HEK293 (cell line): ENCODE data around the gene MTA1.

Experiments
- CTCF ChIA-PET: fragments of 350-600 bp; formaldehyde crosslinking; extraction: SDS; loops from one replicate; lab custom pipeline; 2021; ENCODE audit warnings: antibody characterized with exemption; lab: Yijun Ruan, JAX
- POLR2A ChIA-PET: fragments of 300-600 bp; formaldehyde crosslinking; extraction: SDS; loops from one replicate; lab custom pipeline; 2020; ENCODE audit warnings: antibody characterized with exemption, inconsistent platforms; lab: Yijun Ruan, JAX
- H3K27ac ChIP-seq: fragments of 200-500 bp; sonication (Bioruptor generic); 2 replicates; pipeline ENCODE4 v1.5.1; 2014; ENCODE audit warnings: low read depth, low read length, control low read depth, inconsistent platforms; ENCODE audit errors: extremely low read depth
- H3K36me3 ChIP-seq, 2 experiments: fragments of 200-500 bp in 1 of 2; sonication (Bioruptor generic) in 1 of 2; 1 replicate in 1 of 2; 2 replicates in 1 of 2; pipeline ENCODE4 v1.5.1; 2014 to 2017; ENCODE audit warnings: inconsistent platforms in 2 of 2, low read length in 2 of 2; ENCODE audit not compliant: control insufficient read depth in 2 of 2, insufficient read depth in 1 of 2
- H3K4me1 ChIP-seq: fragments of 200-500 bp; sonication (Bioruptor generic); 2 replicates; pipeline ENCODE4 v1.5.1; 2014; ENCODE audit warnings: mild to moderate bottlenecking, low read length, inconsistent platforms; ENCODE audit not compliant: control insufficient read depth, insufficient read depth
- H3K4me3 ChIP-seq: 2 replicates; pipeline ENCODE4 v1.5.1; 2011; ENCODE audit warnings: low read depth, mild to moderate bottlenecking, control low read depth, low read length, moderate library complexity
- H3K9me3 ChIP-seq: fragments of 200-500 bp; sonication (Bioruptor generic); 2 replicates; pipeline ENCODE4 v1.5.1; 2014; ENCODE audit warnings: low read depth, low read length, inconsistent platforms; ENCODE audit not compliant: control insufficient read depth, insufficient read depth
- SP3 ChIP-seq: fragments of 450-650 bp; formaldehyde crosslinking; IDR thresholded peaks from 2 replicates; pipeline ENCODE4 v1.5.1; 2016; ENCODE audit warnings: missing biosample characterization, missing genetic modification characterization
- ZBTB8A ChIP-seq: fragments of 450-650 bp; formaldehyde crosslinking; IDR thresholded peaks from 2 replicates; pipeline ENCODE4 v1.5.1; 2016; ENCODE audit warnings: missing biosample characterization, missing genetic modification characterization
- ZFHX2 ChIP-seq: fragments of 450-650 bp; formaldehyde crosslinking; conservative IDR thresholded peaks from 2 replicates; pipeline ENCODE4 v1.5.1; 2016; ENCODE audit warnings: missing biosample characterization, missing genetic modification characterization
- ZFP69B ChIP-seq: fragments of 450-650 bp; formaldehyde crosslinking; IDR thresholded peaks from 2 replicates; pipeline ENCODE4 v1.5.1; 2016; ENCODE audit warnings: missing biosample characterization, missing genetic modification characterization
- ZNF132 ChIP-seq: fragments of 450-650 bp; formaldehyde crosslinking; IDR thresholded peaks from 2 replicates; pipeline ENCODE4 v1.5.1; 2017; ENCODE audit warnings: missing biosample characterization, missing genetic modification characterization, borderline replicate concordance
- ZNF155 ChIP-seq: fragments of 450-650 bp; formaldehyde crosslinking; IDR thresholded peaks from 2 replicates; pipeline ENCODE4 v1.5.1; 2016; ENCODE audit warnings: missing biosample characterization, missing genetic modification characterization
- ZNF341 ChIP-seq: fragments of 450-650 bp; formaldehyde crosslinking; IDR thresholded peaks from 2 replicates; pipeline ENCODE4; 2016; ENCODE audit warnings: low read depth, missing biosample characterization, missing genetic modification characterization
- ZNF561 ChIP-seq: fragments of 450-650 bp; IDR thresholded peaks from 2 replicates; pipeline ENCODE4 v1.5.1; 2018; ENCODE audit warnings: missing biosample characterization, missing genetic modification characterization, borderline replicate concordance
- ZNF610 ChIP-seq: fragments of 450-650 bp; formaldehyde crosslinking; IDR thresholded peaks from 2 replicates; pipeline ENCODE4 v1.5.1; 2016; ENCODE audit warnings: missing biosample characterization, missing genetic modification characterization, borderline replicate concordance
- ZNF626 ChIP-seq: fragments of 450-650 bp; sonication (Bioruptor Pico); formaldehyde crosslinking; IDR thresholded peaks from 2 replicates; pipeline ENCODE4 v1.5.1; 2018; ENCODE audit warnings: missing biosample characterization, missing genetic modification characterization, inconsistent platforms
- ZNF747 ChIP-seq: fragments of 450-650 bp; formaldehyde crosslinking; IDR thresholded peaks from 2 replicates; pipeline ENCODE4 v1.5.1; 2016; ENCODE audit warnings: missing biosample characterization, missing genetic modification characterization
- ZNF792 ChIP-seq: fragments of 450-650 bp; formaldehyde crosslinking; IDR thresholded peaks from 2 replicates; pipeline ENCODE4 v1.5.1; 2016; ENCODE audit warnings: missing biosample characterization, missing genetic modification characterization
- TF ChIP-seq, protein P1 (sequence below): fragments of 450-650 bp; formaldehyde crosslinking; IDR thresholded peaks from 2 replicates; pipeline ENCODE4 v1.5.1; 2016; ENCODE audit warnings: missing biosample characterization, missing genetic modification characterization
- TF ChIP-seq, protein P2 (sequence below): fragments of 450-650 bp; formaldehyde crosslinking; conservative IDR thresholded peaks from 2 replicates; pipeline ENCODE4 v1.5.1; 2016; ENCODE audit warnings: low read depth, missing biosample characterization, missing genetic modification characterization
- TF ChIP-seq, protein P3 (sequence below): fragments of 450-650 bp; formaldehyde crosslinking; IDR thresholded peaks from 2 replicates; pipeline ENCODE4 v1.5.1; 2016; ENCODE audit warnings: missing biosample characterization, missing genetic modification characterization

The MTA1 gene

DNA sequence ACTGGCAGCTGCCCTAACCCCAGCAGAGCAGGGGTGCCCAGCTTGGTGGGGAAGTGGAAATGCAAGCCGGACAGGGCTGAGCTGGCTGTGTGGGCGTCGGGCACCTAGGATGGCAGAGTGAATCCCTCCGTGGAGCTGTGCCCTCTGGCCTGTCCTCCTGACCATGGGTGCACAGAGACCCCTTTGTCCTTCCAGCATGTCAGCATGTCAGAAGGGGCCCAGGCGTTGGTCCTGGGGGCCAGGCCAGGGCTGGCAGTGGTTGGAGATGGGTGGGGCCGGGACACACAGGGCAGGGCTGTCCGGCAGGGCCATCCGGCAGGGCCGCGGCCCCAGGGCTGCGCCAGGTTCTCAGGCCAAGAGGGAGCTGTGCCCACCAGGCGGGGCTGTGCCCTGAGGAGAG lies 30.1 kb upstream of the MTA1 start:
- Histone ChIP-seq H3K4me3 (no peak overlapping the region), H3K36me3 (peaks cover 0 to 10% of the 10 kb centered on the region in 2 experiments; a peak in 1 of 3 replicates), H3K9me3 (no peaks in the 10 kb centered on the region), H3K27ac (no peak overlapping the region), H3K4me1 (no peaks in the 10 kb centered on the region)
- TF ChIP-seq ZNF626: no peak
- no peak for TF ChIP-seq ZNF561
- TF ChIP-seq, protein P1, sequence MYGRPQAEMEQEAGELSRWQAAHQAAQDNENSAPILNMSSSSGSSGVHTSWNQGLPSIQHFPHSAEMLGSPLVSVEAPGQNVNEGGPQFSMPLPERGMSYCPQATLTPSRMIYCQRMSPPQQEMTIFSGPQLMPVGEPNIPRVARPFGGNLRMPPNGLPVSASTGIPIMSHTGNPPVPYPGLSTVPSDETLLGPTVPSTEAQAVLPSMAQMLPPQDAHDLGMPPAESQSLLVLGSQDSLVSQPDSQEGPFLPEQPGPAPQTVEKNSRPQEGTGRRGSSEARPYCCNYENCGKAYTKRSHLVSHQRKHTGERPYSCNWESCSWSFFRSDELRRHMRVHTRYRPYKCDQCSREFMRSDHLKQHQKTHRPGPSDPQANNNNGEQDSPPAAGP (tag by site-specific recombination): no peak
- no peak for TF ChIP-seq ZNF610 (tag by site-specific recombination)
- TF ChIP-seq ZFHX2 (tag by site-specific recombination): no peak
- no peak for TF ChIP-seq ZFP69B (tag by site-specific recombination)
- TF ChIP-seq ZNF132: no peak
- TF ChIP-seq, protein P2, sequence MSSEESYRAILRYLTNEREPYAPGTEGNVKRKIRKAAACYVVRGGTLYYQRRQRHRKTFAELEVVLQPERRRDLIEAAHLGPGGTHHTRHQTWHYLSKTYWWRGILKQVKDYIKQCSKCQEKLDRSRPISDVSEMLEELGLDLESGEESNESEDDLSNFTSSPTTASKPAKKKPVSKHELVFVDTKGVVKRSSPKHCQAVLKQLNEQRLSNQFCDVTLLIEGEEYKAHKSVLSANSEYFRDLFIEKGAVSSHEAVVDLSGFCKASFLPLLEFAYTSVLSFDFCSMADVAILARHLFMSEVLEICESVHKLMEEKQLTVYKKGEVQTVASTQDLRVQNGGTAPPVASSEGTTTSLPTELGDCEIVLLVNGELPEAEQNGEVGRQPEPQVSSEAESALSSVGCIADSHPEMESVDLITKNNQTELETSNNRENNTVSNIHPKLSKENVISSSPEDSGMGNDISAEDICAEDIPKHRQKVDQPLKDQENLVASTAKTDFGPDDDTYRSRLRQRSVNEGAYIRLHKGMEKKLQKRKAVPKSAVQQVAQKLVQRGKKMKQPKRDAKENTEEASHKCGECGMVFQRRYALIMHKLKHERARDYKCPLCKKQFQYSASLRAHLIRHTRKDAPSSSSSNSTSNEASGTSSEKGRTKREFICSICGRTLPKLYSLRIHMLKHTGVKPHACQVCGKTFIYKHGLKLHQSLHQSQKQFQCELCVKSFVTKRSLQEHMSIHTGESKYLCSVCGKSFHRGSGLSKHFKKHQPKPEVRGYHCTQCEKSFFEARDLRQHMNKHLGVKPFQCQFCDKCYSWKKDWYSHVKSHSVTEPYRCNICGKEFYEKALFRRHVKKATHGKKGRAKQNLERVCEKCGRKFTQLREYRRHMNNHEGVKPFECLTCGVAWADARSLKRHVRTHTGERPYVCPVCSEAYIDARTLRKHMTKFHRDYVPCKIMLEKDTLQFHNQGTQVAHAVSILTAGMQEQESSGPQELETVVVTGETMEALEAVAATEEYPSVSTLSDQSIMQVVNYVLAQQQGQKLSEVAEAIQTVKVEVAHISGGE (tag by site-specific recombination): no peak
- no peak for TF ChIP-seq ZBTB8A (tag by site-specific recombination)
- no peak for TF ChIP-seq ZNF747 (tag by site-specific recombination)
- POLR2A ChIA-PET: no interaction called here
- CTCF ChIA-PET: interaction anchor here (0.5 to 1.1 kb wide), 4 partner anchors 18 to 398 kb away, joined by 3 to 6 read pairs (median 4); no protein-coding TSS in a partner anchor

DNA sequence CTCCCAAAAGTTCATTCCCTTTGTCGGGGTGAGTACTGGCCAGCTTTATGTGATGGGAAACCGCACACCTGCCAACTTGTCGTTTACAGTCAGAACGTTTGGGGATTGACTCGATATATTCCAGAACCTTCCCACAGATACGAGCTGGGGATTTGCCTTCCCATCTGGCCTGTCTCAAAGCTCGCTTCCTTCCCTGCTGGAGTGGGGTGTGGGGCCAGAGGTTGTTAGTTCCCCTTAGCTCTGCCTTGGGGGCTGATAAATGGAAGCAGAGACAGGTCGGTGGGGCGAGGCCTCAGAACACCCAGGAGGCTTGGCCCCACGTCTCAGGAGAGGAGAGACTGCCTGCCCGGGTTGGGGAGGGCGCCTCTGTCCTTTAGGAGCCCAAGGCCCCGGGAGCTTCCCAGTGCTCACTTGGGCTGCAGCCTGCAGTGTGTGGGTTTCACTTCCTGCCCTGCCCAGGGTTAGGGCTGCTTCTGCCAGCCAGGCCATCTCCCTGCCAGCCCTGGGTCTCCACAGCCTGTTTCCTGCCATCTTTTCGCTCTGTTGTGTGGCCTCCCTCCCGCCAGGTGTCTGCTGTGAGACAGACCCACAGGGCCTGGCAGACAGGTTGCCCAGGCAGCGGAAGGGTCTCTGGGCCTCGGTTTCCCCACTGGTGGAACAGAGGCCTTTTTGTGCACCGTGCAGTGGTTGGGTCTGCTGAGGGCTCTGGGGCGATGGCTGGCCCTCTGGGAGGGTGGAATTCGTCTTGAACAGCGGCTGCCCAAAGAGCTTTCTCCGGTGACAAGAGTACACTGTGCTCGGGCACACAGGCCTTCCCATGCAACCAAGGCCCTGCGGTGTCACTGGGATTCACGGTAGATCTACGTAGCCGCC lies 29.4 kb upstream of the MTA1 start:
- H3K4me1 ChIP-seq: no peaks in the 10 kb centered on the region
- H3K9me3 ChIP-seq: no peaks in the 10 kb centered on the region
- peaks cover 0 to 3% of the 10 kb centered on the region in 2 experiments; a peak in 1 of 3 replicates for H3K36me3 ChIP-seq
- H3K27ac ChIP-seq: no peak overlapping the region
- ChIA-PET POLR2A (no interaction called here), CTCF (interaction anchor here (0.5 to 1.1 kb wide), 4 partner anchors 19 to 399 kb away, joined by 3 to 6 read pairs (median 4); no protein-coding TSS in a partner anchor)
- TF ChIP-seq ZNF792 (tag by site-specific recombination) (no peak), ZNF155 (tag by site-specific recombination) (no peak), ZNF341 (tag by site-specific recombination) (peak; percentile 50), SP3 (no peak)
- TF ChIP-seq, protein P3, sequence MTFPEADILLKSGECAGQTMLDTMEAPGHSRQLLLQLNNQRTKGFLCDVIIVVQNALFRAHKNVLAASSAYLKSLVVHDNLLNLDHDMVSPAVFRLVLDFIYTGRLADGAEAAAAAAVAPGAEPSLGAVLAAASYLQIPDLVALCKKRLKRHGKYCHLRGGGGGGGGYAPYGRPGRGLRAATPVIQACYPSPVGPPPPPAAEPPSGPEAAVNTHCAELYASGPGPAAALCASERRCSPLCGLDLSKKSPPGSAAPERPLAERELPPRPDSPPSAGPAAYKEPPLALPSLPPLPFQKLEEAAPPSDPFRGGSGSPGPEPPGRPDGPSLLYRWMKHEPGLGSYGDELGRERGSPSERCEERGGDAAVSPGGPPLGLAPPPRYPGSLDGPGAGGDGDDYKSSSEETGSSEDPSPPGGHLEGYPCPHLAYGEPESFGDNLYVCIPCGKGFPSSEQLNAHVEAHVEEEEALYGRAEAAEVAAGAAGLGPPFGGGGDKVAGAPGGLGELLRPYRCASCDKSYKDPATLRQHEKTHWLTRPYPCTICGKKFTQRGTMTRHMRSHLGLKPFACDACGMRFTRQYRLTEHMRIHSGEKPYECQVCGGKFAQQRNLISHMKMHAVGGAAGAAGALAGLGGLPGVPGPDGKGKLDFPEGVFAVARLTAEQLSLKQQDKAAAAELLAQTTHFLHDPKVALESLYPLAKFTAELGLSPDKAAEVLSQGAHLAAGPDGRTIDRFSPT (tag by site-specific recombination): no peak
- H3K4me3 ChIP-seq: no peak overlapping the region
